ENCODE measurements around the gene PLD1. TPM values are rescaled to one million over a fixed set of nuclear protein-coding genes. Genes with fewer than 3 reads are reported as not detected.
"Not testable (repeated sequence)": the region's sequence is repeated elsewhere in the genome, so short reads cannot be mapped to it uniquely, and the experiment has no call there.

The PLD1 gene
- total RNA-seq, 1 donor from 2014 or later = 59.5 TPM

DNA sequence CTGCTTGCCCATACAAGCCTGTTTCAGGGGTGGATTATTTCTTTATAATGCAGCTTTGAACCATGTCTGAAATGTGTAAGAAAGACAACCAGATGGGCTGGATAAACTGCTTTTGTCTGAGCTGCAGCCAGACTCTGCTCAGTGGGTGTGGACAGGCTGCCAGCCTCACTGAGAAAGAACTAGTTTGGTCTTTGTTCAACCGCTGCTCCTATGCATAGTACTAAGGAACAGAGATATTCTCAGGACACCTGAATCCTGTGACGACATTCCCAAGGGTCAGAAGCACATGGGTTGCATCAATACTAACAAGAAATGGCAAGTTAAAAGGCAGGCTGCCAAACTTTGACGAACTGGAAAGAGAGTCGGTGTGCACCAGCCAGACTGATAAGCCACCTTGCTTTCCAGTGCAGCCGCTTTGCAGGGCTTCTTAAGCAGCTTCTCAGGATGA, 57.2 kb downstream of the PLD1 start:
- H3K27me3 ChIP-seq (ENCODE audit: low read depth) = no peaks in the 10 kb centered on the region
- TF ChIP-seq, protein P1, sequence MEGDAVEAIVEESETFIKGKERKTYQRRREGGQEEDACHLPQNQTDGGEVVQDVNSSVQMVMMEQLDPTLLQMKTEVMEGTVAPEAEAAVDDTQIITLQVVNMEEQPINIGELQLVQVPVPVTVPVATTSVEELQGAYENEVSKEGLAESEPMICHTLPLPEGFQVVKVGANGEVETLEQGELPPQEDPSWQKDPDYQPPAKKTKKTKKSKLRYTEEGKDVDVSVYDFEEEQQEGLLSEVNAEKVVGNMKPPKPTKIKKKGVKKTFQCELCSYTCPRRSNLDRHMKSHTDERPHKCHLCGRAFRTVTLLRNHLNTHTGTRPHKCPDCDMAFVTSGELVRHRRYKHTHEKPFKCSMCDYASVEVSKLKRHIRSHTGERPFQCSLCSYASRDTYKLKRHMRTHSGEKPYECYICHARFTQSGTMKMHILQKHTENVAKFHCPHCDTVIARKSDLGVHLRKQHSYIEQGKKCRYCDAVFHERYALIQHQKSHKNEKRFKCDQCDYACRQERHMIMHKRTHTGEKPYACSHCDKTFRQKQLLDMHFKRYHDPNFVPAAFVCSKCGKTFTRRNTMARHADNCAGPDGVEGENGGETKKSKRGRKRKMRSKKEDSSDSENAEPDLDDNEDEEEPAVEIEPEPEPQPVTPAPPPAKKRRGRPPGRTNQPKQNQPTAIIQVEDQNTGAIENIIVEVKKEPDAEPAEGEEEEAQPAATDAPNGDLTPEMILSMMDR (IDR thresholded peaks at IDR 0.05; ENCODE audit: borderline replicate concordance) = no peak
- peaks cover 98% of the 10 kb centered on the region for H3K4me1 ChIP-seq
- intact Hi-C loops (cut with micrococcal nuclease) = no loop called here
- peak overlapping the region; percentile 77 for H3K27ac ChIP-seq (replicated peaks)
- H3K4me3 ChIP-seq = peak overlapping the region; percentile 17
- H3K9me3 ChIP-seq (replicated peaks) = no peaks in the 10 kb centered on the region
- H3K36me3 ChIP-seq = no peaks in the 10 kb centered on the region
- DNase-seq = no peak

DNA sequence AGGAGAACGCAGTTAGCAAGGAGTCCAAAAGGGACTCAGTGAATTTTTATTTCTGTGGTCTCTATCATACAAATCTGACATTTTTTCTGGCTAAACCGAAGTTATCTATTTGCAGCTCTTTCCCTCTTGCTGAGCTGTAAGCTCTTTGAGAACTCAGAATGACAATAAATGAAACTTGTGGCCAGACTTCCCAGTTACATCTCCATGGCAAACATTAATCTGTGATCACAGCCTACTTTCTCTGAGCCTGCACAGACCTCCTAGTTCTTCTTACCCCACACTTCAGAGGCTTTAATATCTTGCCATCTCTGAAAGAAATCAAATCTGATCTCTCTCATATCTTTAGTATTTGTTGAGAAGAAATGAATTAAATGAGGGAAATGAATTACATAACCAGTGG, 58.0 kb downstream of the PLD1 start:
- Histone ChIP-seq H3K27me3 (ENCODE audit: low read depth) (no peaks in the 10 kb centered on the region), H3K4me1 (peaks cover 98% of the 10 kb centered on the region)
- intact Hi-C loops (cut with micrococcal nuclease) = no loop called here

DNA sequence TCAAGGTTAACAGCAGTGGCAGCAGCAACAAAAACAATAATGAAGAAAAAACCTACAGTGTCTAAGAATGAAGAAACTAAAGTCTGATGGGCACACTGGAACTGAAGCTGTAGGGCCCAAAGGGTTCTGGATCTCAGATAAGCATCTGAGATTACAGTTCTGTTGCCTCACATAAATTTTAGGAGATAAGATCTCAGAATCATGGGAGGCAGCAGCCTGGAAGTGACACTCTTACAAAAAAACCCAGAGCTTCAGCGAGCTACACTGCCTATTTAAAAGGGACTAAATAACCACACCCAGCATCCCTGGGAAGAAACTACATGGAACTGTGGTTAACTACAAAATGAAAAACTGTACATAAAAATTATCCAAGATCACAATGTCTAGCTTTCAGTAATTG, 61.2 kb downstream of the PLD1 start:
- Histone ChIP-seq H3K27ac (replicated peaks) (peak overlapping the region; percentile 77), H3K27me3 (ENCODE audit: low read depth) (no peaks in the 10 kb centered on the region), H3K9me3 (replicated peaks) (no peaks in the 10 kb centered on the region), H3K4me1 (peaks cover 95% of the 10 kb centered on the region), H3K36me3 (peaks cover 6% of the 10 kb centered on the region), H3K4me3 (peak overlapping the region; percentile 3)
- intact Hi-C loops (cut with micrococcal nuclease) = no loop called here
- TF ChIP-seq, protein P1 (IDR thresholded peaks at IDR 0.05; ENCODE audit: borderline replicate concordance) = no peak
- DNase-seq = no peak

More for the DNA sequence above, 58.0 kb downstream of the PLD1 start:
- TF ChIP-seq, protein P1 (IDR thresholded peaks at IDR 0.05; ENCODE audit: borderline replicate concordance) = no peak
- Histone ChIP-seq H3K36me3 (no peaks in the 10 kb centered on the region), H3K27ac (replicated peaks) (peak overlapping the region; percentile 77), H3K9me3 (replicated peaks) (no peaks in the 10 kb centered on the region), H3K4me3 (no peak overlapping the region)
- no peak for DNase-seq

DNA sequence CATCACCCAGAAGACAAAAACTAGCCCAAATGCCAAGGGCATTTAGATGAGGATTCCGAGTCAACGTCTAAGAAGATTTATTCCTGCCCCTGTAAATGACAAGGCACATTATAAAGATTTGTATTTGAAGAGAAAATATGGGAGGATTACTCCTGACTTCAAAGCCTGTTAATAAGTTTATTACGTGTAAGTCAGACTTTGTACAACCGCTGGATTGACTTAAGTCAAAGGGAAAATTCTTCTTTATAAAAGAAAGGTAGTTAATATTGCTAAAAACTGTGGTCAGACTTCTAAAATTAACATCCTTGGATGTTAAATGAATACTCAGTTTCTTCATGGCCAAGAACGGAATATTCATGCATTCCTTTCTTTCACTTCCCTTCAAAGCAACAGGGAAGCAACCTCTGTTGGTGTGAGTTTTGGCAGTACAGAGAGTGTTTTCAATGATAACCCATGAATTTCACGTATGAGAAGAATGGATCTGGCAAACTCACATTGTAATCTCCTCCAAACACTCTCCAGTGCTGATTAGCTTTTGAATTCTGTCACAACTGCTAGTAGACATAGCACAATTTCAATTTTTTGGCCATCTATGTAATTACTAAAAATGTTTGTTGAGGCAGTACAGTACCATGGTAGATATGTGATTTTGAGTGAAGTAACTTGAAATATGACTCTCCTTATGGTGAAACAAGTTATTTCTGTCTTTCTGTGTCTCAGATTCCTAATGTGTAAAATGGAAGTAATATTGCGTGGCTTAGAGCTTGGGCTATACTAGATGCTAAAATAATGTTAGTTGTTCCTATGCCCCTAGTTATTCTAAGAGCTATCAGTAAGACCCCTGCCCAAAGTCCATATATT, 62.0 kb downstream of the PLD1 start:
- peak overlapping the region; percentile 3 for H3K4me3 ChIP-seq
- H3K27me3 ChIP-seq (ENCODE audit: low read depth) = no peaks in the 10 kb centered on the region
- peaks cover 6% of the 10 kb centered on the region for H3K36me3 ChIP-seq
- H3K27ac ChIP-seq (replicated peaks) = peak overlapping the region; percentile 77
- no peaks in the 10 kb centered on the region for H3K9me3 ChIP-seq (replicated peaks)
- TF ChIP-seq, protein P1 (IDR thresholded peaks at IDR 0.05; ENCODE audit: borderline replicate concordance) = no peak
- peaks cover 95% of the 10 kb centered on the region for H3K4me1 ChIP-seq
- intact Hi-C loops (cut with micrococcal nuclease) = no loop called here
- no peak for DNase-seq

DNA sequence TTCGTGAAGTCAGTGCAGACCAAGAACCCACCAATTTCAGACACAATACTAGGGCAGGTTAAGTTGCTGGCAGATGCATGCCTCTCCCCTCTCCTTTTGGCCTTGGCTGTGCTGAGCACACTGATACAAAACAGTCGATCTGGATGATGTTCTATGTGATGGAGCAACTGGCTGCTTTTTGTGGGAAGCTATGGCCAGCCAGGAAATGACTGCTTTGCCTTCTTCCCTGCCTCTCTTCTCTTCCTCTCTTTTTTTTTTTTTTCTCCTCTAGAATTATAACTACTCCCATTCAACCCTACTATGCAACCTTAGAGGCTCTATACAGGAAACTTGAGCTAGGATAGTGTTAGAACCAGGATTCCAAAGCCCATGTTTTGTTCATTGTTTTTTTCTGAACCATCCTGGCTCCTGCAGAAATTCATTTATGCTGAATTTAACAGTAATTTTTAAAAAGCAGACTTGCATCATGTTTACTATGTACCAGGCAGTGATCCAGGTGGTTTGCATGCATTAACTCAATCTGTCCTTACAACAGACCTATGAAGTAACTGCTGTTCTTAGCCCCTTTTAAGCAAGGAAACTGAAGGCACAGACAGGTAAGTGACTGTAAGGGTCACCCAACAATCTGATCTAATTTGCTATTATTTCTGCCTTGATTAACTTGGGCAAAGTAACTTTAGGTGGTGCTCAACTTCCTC, 62.9 kb downstream of the PLD1 start:
- DNase-seq = no peak
- TF ChIP-seq, protein P1 (IDR thresholded peaks at IDR 0.05; ENCODE audit: borderline replicate concordance) = no peak
- intact Hi-C loops (cut with micrococcal nuclease) = no loop called here
- Histone ChIP-seq H3K4me3 (peak overlapping the region; percentile 3), H3K27me3 (ENCODE audit: low read depth) (no peaks in the 10 kb centered on the region), H3K36me3 (peaks cover 6% of the 10 kb centered on the region), H3K9me3 (replicated peaks) (no peaks in the 10 kb centered on the region), H3K4me1 (peaks cover 94% of the 10 kb centered on the region), H3K27ac (replicated peaks) (peak overlapping the region; percentile 77)

DNA sequence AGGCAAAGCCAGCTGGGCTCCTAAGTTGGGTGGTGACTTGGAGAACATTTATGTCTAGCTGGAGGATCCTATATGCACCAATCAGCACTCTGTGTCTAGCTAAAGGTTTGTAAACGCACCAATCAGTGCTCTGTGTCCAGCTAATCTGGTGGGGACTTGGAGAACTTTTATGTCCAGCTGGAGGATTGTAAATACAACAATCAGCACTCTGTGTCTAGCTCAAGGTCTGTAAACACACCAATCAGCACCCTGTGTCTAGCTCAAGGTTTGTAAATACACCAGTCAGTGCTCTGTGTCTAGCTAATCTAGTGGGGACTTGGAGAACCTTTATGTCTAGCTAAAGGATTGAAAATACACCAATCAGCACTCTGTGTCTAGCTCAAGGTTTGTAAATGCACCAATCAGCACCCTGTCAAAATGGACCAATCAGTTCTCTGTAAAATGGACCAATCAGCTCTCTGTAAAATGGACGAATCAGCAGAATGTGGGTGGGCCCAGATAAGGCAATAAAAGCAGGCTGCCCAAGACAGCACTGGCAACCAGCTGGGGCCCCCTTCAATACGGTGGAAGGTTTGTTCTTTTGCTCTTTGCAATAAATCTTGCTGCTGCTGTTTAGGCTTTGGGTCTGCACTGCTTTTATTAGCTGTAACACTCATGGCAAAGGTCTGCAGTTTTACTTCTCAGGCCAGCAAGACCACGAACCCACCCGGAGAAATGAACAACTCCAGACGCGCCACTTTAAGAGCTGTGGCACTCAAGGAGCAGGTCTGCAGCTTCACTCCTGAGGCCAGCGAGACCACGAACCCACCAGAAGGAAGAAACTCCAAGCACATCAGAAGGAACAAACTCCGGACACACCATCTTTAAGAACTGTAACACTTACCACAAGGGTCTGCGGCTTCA, 63.7 kb downstream of the PLD1 start:
- H3K4me1 ChIP-seq = peaks cover 96% of the 10 kb centered on the region
- intact Hi-C loops (cut with micrococcal nuclease); DNase-seq: not testable (repeated sequence)

More for the DNA sequence above, 63.7 kb downstream of the PLD1 start:
- H3K36me3 ChIP-seq; H3K27me3 ChIP-seq (ENCODE audit: low read depth); H3K9me3 ChIP-seq (replicated peaks): not testable (repeated sequence)
- peak overlapping the region; percentile 77 for H3K27ac ChIP-seq (replicated peaks)
- H3K4me3 ChIP-seq = peak overlapping the region; percentile 3
